Measurements from ENCODE around the gene KNOP1. TPM values are rescaled to one million over a fixed set of nuclear protein-coding genes. Genes with fewer than 3 reads are reported as not detected.

KNOP1 gene
- total and polyA plus RNA-seq, 2 donors (not counting 3 experiments of a cell fraction or from before 2014, with no cell fraction given): 6.7 to 33.5 TPM

DNA sequence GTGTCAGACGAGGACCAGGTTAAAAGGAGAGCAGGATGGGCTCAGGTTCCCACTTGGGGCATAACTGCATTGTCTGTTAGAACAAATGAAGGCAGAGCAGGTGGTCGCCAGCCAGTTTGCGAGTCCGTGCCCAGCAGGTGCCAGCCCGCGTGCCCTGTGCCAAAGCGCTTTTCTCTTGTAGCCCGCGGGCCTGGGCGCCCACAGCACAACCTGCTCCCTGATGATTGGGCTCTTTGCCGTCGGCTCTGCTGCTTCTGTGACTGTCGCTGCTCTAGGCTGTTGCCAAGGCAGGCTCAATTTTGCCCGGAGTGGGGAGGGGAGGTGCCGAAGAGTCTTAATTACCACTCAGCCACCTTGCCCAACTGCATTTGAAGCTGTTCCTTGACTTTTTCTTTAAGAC is 21.1 kb downstream of the KNOP1 start:
- Histone ChIP-seq H3K4me2 (ENCODE audit: insufficient read depth, low read length) (no peak overlapping the region), H3K27ac (ENCODE audit: insufficient read depth, low read depth, low read length) (peak overlapping the region; percentile 59), H3K4me3 (replicated peaks in 1 of 3; ENCODE audit: insufficient read depth in 1 of 3, low read depth in 1 of 3, low read length in 3 of 3) (no peak overlapping the region), H3K4me1 (ENCODE audit: control insufficient read depth, extremely low read depth, insufficient read depth, low read length) (peaks cover 17% of the 10 kb centered on the region), H3K9me1 (replicated peaks; ENCODE audit: control insufficient read depth, extremely low read depth, insufficient read depth, low read length) (no peaks in the 10 kb centered on the region), H3K79me2 (ENCODE audit: control insufficient read depth, insufficient read depth, low read length) (no peaks in the 10 kb centered on the region), H2AFZ (ENCODE audit: low read depth, low read length) (no peak overlapping the region), H3K9me3 (replicated peaks; ENCODE audit: control insufficient read depth, insufficient read depth, low read length) (no peaks in the 10 kb centered on the region), H4K20me1 (replicated peaks; ENCODE audit: control insufficient read depth, extremely low read depth, insufficient read depth, low read length) (no peaks in the 10 kb centered on the region), H3K9ac (replicated peaks; ENCODE audit: extremely low read depth, insufficient read depth, low read length) (peak overlapping the region; percentile 30), H3K27me3 (ENCODE audit: control insufficient read depth in 2 of 2, insufficient read depth in 2 of 2, low read length in 2 of 2) (no peaks in the 10 kb centered on the region), H3K36me3 (ENCODE audit: control insufficient read depth in 2 of 2, extremely low read depth in 1 of 2, insufficient read depth in 2 of 2, low read length in 2 of 2) (peaks cover 6 to 14% of the 10 kb centered on the region in 2 experiments)
- CTCF ChIA-PET: interaction anchor here (0.9 to 2.7 kb wide), 9 partner anchors 12 to 190 kb away, joined by 3 to 11 read pairs (median 5); partner anchors contain the start of gene GPRC5B
- TF ChIP-seq POLR2AphosphoS5 (IDR thresholded peaks at IDR 0.05; ENCODE audit: insufficient read depth, low read depth, low read length): no peak
- TF ChIP-seq, protein P1, sequence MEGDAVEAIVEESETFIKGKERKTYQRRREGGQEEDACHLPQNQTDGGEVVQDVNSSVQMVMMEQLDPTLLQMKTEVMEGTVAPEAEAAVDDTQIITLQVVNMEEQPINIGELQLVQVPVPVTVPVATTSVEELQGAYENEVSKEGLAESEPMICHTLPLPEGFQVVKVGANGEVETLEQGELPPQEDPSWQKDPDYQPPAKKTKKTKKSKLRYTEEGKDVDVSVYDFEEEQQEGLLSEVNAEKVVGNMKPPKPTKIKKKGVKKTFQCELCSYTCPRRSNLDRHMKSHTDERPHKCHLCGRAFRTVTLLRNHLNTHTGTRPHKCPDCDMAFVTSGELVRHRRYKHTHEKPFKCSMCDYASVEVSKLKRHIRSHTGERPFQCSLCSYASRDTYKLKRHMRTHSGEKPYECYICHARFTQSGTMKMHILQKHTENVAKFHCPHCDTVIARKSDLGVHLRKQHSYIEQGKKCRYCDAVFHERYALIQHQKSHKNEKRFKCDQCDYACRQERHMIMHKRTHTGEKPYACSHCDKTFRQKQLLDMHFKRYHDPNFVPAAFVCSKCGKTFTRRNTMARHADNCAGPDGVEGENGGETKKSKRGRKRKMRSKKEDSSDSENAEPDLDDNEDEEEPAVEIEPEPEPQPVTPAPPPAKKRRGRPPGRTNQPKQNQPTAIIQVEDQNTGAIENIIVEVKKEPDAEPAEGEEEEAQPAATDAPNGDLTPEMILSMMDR (IDR thresholded peaks at IDR 0.05; ENCODE audit: extremely low read depth in 1 of 2, insufficient read depth in 1 of 2, low read depth in 1 of 2, low read length in 2 of 2): no peak
- no peak for TF ChIP-seq FOS (IDR thresholded peaks at IDR 0.05; ENCODE audit: borderline replicate concordance, insufficient read depth, low read length)
- TF ChIP-seq, protein P2, sequence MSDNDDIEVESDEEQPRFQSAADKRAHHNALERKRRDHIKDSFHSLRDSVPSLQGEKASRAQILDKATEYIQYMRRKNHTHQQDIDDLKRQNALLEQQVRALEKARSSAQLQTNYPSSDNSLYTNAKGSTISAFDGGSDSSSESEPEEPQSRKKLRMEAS (IDR thresholded peaks at IDR 0.05; ENCODE audit: insufficient read depth, insufficient read length): no peak
- TF ChIP-seq JUN (IDR thresholded peaks at IDR 0.05; ENCODE audit: borderline replicate concordance, insufficient read depth, insufficient read length, low read depth): no peak
- no peak for TF ChIP-seq MYC (IDR thresholded peaks at IDR 0.05; ENCODE audit: low read depth, low read length)
- no peak for TF ChIP-seq POLR2A (IDR thresholded peaks at IDR 0.05; ENCODE audit: low read depth, low read length)
- TF ChIP-seq EZH2 (IDR thresholded peaks at IDR 0.05; ENCODE audit: borderline replicate concordance, low read depth, low read length, severe bottlenecking): no peak
- TF ChIP-seq GATA2 (IDR thresholded peaks at IDR 0.05; ENCODE audit: insufficient read depth, insufficient read length, low read depth, low read length): no peak
- intact Hi-C loops (cut with micrococcal nuclease) (loop anchor here (1.0 to 10.0 kb wide), 3 partner anchors 21 to 189 kb away; partner anchors contain the start of genes IQCK and KNOP1), dilution Hi-C loops (cut with MboI; ENCODE audit: extremely low pct_ligation_motif_present, low sequenced_read_pairs) (no loop called here)
- FAIRE-seq: no peak
- no TSS peak for BruUV-seq (replicated peaks)
- POLR2A ChIA-PET: no interaction called here
- no peak for DNase-seq (ENCODE audit: low read depth, low spot score)

Data from endothelial cell of umbilical vein (primary cell).